ENCODE measurements around the gene ZNF135. TPM values are rescaled to one million over a fixed set of nuclear protein-coding genes. Genes with fewer than 3 reads are reported as not detected.

The ZNF135 gene
- total RNA-seq, 1 experiment from 2014 or later, result not detected

- H3K4me1 Mint-ChIP-seq (ENCODE audit: low read depth, unreplicated experiment), result peaks cover 2% of the 10 kb centered on the region
- CTCF ChIA-PET, result no interaction called here
- intact Hi-C loops (cut with micrococcal nuclease; ENCODE audit: unreplicated experiment), result no loop called here
- peaks cover 44% of the 10 kb centered on the region for H3K36me3 Mint-ChIP-seq (ENCODE audit: insufficient read depth, unreplicated experiment)
- peaks cover 14% of the 10 kb centered on the region for H3K9me3 Mint-ChIP-seq (ENCODE audit: low read depth, unreplicated experiment)
- TF ChIP-seq CTCF (IDR thresholded peaks at IDR 0.05; ENCODE audit: unreplicated experiment), result no peak
- no peak for DNase-seq
- peak overlapping the region; percentile 43 for H3K27ac Mint-ChIP-seq (ENCODE audit: unreplicated experiment)
- no peaks in the 10 kb centered on the region for H3K27me3 Mint-ChIP-seq (ENCODE audit: unreplicated experiment)
- H3K4me3 Mint-ChIP-seq (ENCODE audit: low read depth, unreplicated experiment), result no peak overlapping the region
- no TSS peak for BruUV-seq (replicated peaks)
These were observed 34.0 kb downstream of the ZNF135 start for GRCh38 chr19:58093071-58093470.

- peaks cover 11% of the 10 kb centered on the region for H3K4me1 Mint-ChIP-seq (ENCODE audit: low read depth, unreplicated experiment)
- no peak for DNase-seq
- no peak overlapping the region for H3K27ac Mint-ChIP-seq (ENCODE audit: unreplicated experiment)
- CTCF ChIA-PET, result no interaction called here
- TF ChIP-seq CTCF (IDR thresholded peaks at IDR 0.05; ENCODE audit: unreplicated experiment), result no peak
- intact Hi-C loops (cut with micrococcal nuclease; ENCODE audit: unreplicated experiment), result no loop called here
- BruUV-seq (replicated peaks), result no TSS peak
- H3K36me3 Mint-ChIP-seq (ENCODE audit: insufficient read depth, unreplicated experiment), result peaks cover 36% of the 10 kb centered on the region
- no peak overlapping the region for H3K4me3 Mint-ChIP-seq (ENCODE audit: low read depth, unreplicated experiment)
- peaks cover 15% of the 10 kb centered on the region for H3K9me3 Mint-ChIP-seq (ENCODE audit: low read depth, unreplicated experiment)
- no peaks in the 10 kb centered on the region for H3K27me3 Mint-ChIP-seq (ENCODE audit: unreplicated experiment)
These were observed 36.2 kb downstream of the ZNF135 start for GRCh38 chr19:58095328-58095727.

GRCh38 chr19:58096884-58097283, 37.8 kb downstream of the ZNF135 start:
- TSS peak; percentile 27 for BruUV-seq (replicated peaks)
- Mint-ChIP-seq H3K27ac (ENCODE audit: unreplicated experiment) (no peak overlapping the region), H3K27me3 (ENCODE audit: unreplicated experiment) (no peaks in the 10 kb centered on the region), H3K36me3 (ENCODE audit: insufficient read depth, unreplicated experiment) (peaks cover 36% of the 10 kb centered on the region), H3K4me3 (ENCODE audit: low read depth, unreplicated experiment) (peak overlapping the region; percentile 79), H3K4me1 (ENCODE audit: low read depth, unreplicated experiment) (peaks cover 11% of the 10 kb centered on the region), H3K9me3 (ENCODE audit: low read depth, unreplicated experiment) (peaks cover 15% of the 10 kb centered on the region)
- CTCF ChIA-PET, result no interaction called here
- no peak for DNase-seq
- TF ChIP-seq CTCF (IDR thresholded peaks at IDR 0.05; ENCODE audit: unreplicated experiment), result no peak
- intact Hi-C loops (cut with micrococcal nuclease; ENCODE audit: unreplicated experiment), result no loop called here

- Mint-ChIP-seq H3K36me3 (ENCODE audit: insufficient read depth, unreplicated experiment) (peaks cover 36% of the 10 kb centered on the region), H3K9me3 (ENCODE audit: low read depth, unreplicated experiment) (peaks cover 15% of the 10 kb centered on the region), H3K4me1 (ENCODE audit: low read depth, unreplicated experiment) (peaks cover 11% of the 10 kb centered on the region), H3K27ac (ENCODE audit: unreplicated experiment) (no peak overlapping the region), H3K4me3 (ENCODE audit: low read depth, unreplicated experiment) (peak overlapping the region; percentile 79), H3K27me3 (ENCODE audit: unreplicated experiment) (no peaks in the 10 kb centered on the region)
- intact Hi-C loops (cut with micrococcal nuclease; ENCODE audit: unreplicated experiment), result no loop called here
- no peak for DNase-seq
- TF ChIP-seq CTCF (IDR thresholded peaks at IDR 0.05; ENCODE audit: unreplicated experiment), result no peak
- CTCF ChIA-PET, result no interaction called here
- BruUV-seq (replicated peaks), result no TSS peak
These were observed 38.3 kb downstream of the ZNF135 start for GRCh38 chr19:58097349-58097748.
